H1 (cell line): ENCODE measurements around the gene NANOGP8. TPM values are rescaled to one million over a fixed set of nuclear protein-coding genes. Genes with fewer than 3 reads are reported as not detected.
A peak's percentile ranks its signal among the peaks of the same experiment; 100 is the strongest.

Experiments
- CTCF ChIA-PET: fragments of 300-600 bp; sonication (Branson Sonifier 250); formaldehyde crosslinking; loops from one replicate; lab custom pipeline; 2021; ENCODE audit not compliant: partially characterized antibody; lab: Charles Lee
- POLR2A ChIA-PET: fragments of 300-600 bp; sonication (Branson Sonifier 250); formaldehyde crosslinking; loops from one replicate; lab custom pipeline; 2021; ENCODE audit warnings: inconsistent platforms; ENCODE audit not compliant: partially characterized antibody; lab: Charles Lee
- DNase-seq, 2 experiments: peaks; one replicate each; pipeline versions ENCODE4 v3.0.0 to v3.0.0-alpha.2; 2010 to 2022; ENCODE audit warnings: low spot score in 2 of 2, low read depth in 1 of 2, mixed read lengths in 1 of 2
- FAIRE-seq: peaks from 2 replicates; lab custom pipeline; 2011; peaks lifted over from hg19 to GRCh38; lab: Jason Lieb, UNC
- H2AFZ ChIP-seq: 2 replicates; pipeline ENCODE4 v1.8.1; 2012; ENCODE audit warnings: low read length, inconsistent platforms
- H2AK5ac ChIP-seq: 2 replicates; pipeline ENCODE4 v1.6.1; 2013; ENCODE audit warnings: low read depth, low read length
- H2BK120ac ChIP-seq: replicated peaks from 2 replicates; pipeline ENCODE3; 2013; ENCODE audit warnings: low read depth, low read length, inconsistent platforms
- H2BK12ac ChIP-seq: 2 replicates; pipeline ENCODE4 v1.6.1; 2013; ENCODE audit warnings: low read depth, low read length
- H2BK15ac ChIP-seq: 2 replicates; pipeline ENCODE4 v1.6.1; 2013; ENCODE audit warnings: low read length
- H2BK20ac ChIP-seq: 2 replicates; pipeline ENCODE4 v1.6.1; 2013; ENCODE audit warnings: low read length
- H2BK5ac ChIP-seq: 2 replicates; pipeline ENCODE4 v1.6.1; 2013; ENCODE audit warnings: low read depth, low read length
- H3K14ac ChIP-seq: 2 replicates; pipeline ENCODE4 v1.6.1; 2013; ENCODE audit warnings: inconsistent platforms; ENCODE audit not compliant: insufficient read length
- H3K18ac ChIP-seq: 2 replicates; pipeline ENCODE4 v1.6.1; 2013; ENCODE audit warnings: low read length; ENCODE audit errors: extremely low read depth
- H3K23ac ChIP-seq: 2 replicates; pipeline ENCODE4 v1.6.1; 2013; ENCODE audit warnings: inconsistent platforms; ENCODE audit not compliant: insufficient read length
- H3K23me2 ChIP-seq: 2 replicates; pipeline ENCODE4 v1.6.1; 2013; ENCODE audit warnings: low read depth, low read length
- H3K27ac ChIP-seq: 2 replicates; pipeline ENCODE4 v1.6.1; 2011; ENCODE audit warnings: low read depth, low read length, inconsistent platforms
- H3K27me3 ChIP-seq, 4 experiments: replicated peaks in 1 of 4; 1 replicate in 1 of 4; 2 replicates in 3 of 4; pipeline versions ENCODE4 v1.6.1 to v1.8.1; 2011 to 2013; ENCODE audit warnings: low read length in 3 of 4, mild to moderate bottlenecking in 3 of 4, inconsistent platforms in 2 of 4, mixed read lengths in 2 of 4, moderate library complexity in 1 of 4; ENCODE audit not compliant: control insufficient read depth in 3 of 4, insufficient read depth in 3 of 4; ENCODE audit errors: extremely low read depth in 1 of 4
- H3K36me3 ChIP-seq, 4 experiments: 2 replicates each; pipeline versions ENCODE4 v1.6.1 to v1.8.1; 2011 to 2013; ENCODE audit warnings: mild to moderate bottlenecking in 4 of 4, low read length in 3 of 4, moderate library complexity in 2 of 4, control low read depth in 1 of 4, inconsistent platforms in 1 of 4; ENCODE audit not compliant: insufficient read depth in 4 of 4, control insufficient read depth in 2 of 4
- H3K4ac ChIP-seq: replicated peaks from 2 replicates; pipeline ENCODE3; 2013; ENCODE audit warnings: low read length, low read depth, mixed read lengths, inconsistent platforms; ENCODE audit not compliant: insufficient read length
- H3K4me1 ChIP-seq, 4 experiments: replicated peaks in 1 of 4; 1 replicate in 1 of 4; 2 replicates in 3 of 4; pipeline versions ENCODE4 v1.6.1 to v1.8.1; 2011 to 2013; ENCODE audit warnings: low read length in 3 of 4, inconsistent platforms in 2 of 4, mixed read lengths in 1 of 4; ENCODE audit not compliant: insufficient read depth in 4 of 4, control insufficient read depth in 3 of 4
- H3K4me2 ChIP-seq, 2 experiments: 2 replicates each; pipeline versions ENCODE4 v1.6.1 to v1.8.1; 2011 to 2013; ENCODE audit warnings: low read depth in 2 of 2, low read length in 2 of 2, control low read depth in 1 of 2, inconsistent platforms in 1 of 2, mild to moderate bottlenecking in 1 of 2; ENCODE audit not compliant: insufficient read depth in 1 of 2
- H3K4me3 ChIP-seq, 4 experiments: fragments of 200-600, 300-600 bp in 1 of 4; sonication (generic), shearing (Covaris generic), sonication (Bioruptor Twin) in 1 of 4; 2 replicates each; pipeline versions ENCODE4 v1.5.1 to v1.8.1; 2011 to 2016; ENCODE audit warnings: low read length in 4 of 4, low read depth in 3 of 4, control low read depth in 2 of 4, inconsistent platforms in 2 of 4, mild to moderate bottlenecking in 2 of 4, mixed read lengths in 1 of 4, moderate library complexity in 1 of 4; ENCODE audit not compliant: insufficient read depth in 2 of 4; ENCODE audit errors: extremely low read depth in 1 of 4
- H3K56ac ChIP-seq: replicated peaks from 2 replicates; pipeline ENCODE3; 2013; ENCODE audit warnings: low read depth, mild to moderate bottlenecking, mixed read lengths, low read length, inconsistent platforms; ENCODE audit not compliant: insufficient read length
- H3K79me1 ChIP-seq: 2 replicates; pipeline ENCODE4 v1.6.1; 2013; ENCODE audit warnings: low read depth, low read length, control low read depth
- H3K79me2 ChIP-seq, 2 experiments: 2 replicates each; pipeline versions ENCODE4 v1.6.1 to v1.8.1; 2012 to 2013; ENCODE audit warnings: low read length in 2 of 2, mild to moderate bottlenecking in 2 of 2, inconsistent platforms in 1 of 2; ENCODE audit not compliant: insufficient read depth in 2 of 2, control insufficient read depth in 1 of 2
- H3K9ac ChIP-seq, 4 experiments: replicated peaks in 1 of 4; 1 replicate in 1 of 4; 2 replicates in 3 of 4; pipeline versions ENCODE4 v1.6.1 to v1.8.1; 2011 to 2013; ENCODE audit warnings: low read depth in 3 of 4, low read length in 3 of 4, control low read depth in 2 of 4, mild to moderate bottlenecking in 2 of 4, moderate library complexity in 2 of 4, inconsistent platforms in 1 of 4; ENCODE audit errors: extremely low read depth in 1 of 4
- H3K9me3 ChIP-seq, 2 experiments: 2 replicates each; pipeline versions ENCODE4 v1.6.1 to v1.8.1; 2012 to 2013; ENCODE audit warnings: mild to moderate bottlenecking in 2 of 2, moderate library complexity in 2 of 2, control low read depth in 1 of 2, inconsistent platforms in 1 of 2, low read depth in 1 of 2, low read length in 1 of 2, mixed read lengths in 1 of 2; ENCODE audit not compliant: insufficient read depth in 2 of 2
- H4K20me1 ChIP-seq, 2 experiments: replicated peaks in 1 of 2; 2 replicates each; pipeline versions ENCODE3 to v1.8.1; 2011 to 2013; ENCODE audit warnings: inconsistent platforms in 2 of 2, low read length in 2 of 2, mild to moderate bottlenecking in 1 of 2; ENCODE audit not compliant: insufficient read depth in 2 of 2, control insufficient read depth in 1 of 2
- H4K5ac ChIP-seq: 2 replicates; pipeline ENCODE4 v1.6.1; 2013; ENCODE audit warnings: low read length, low read depth, mixed read lengths, inconsistent platforms; ENCODE audit not compliant: insufficient read length
- H4K8ac ChIP-seq: 2 replicates; pipeline ENCODE4 v1.8.0; 2013; ENCODE audit warnings: mild to moderate bottlenecking, moderate library complexity, low read length, inconsistent platforms; ENCODE audit not compliant: insufficient read depth; ENCODE audit errors: extremely low read depth
- H4K91ac ChIP-seq: replicated peaks from 2 replicates; pipeline ENCODE3; 2013; ENCODE audit warnings: low read length, mixed read lengths, inconsistent platforms; ENCODE audit not compliant: insufficient read length
- TBP ChIP-seq: IDR thresholded peaks from 2 replicates; pipeline ENCODE4 v1.6.1; 2011; ENCODE audit warnings: low read depth, low read length, improper control_type of control experiment
- WGBS, 2 experiments: shearing (Covaris generic) in 1 of 2; methylation state at CpG; one replicate each; pipeline versions ENCODE4 v1.1.6 to v1.1.7; 2013 to 2015; ENCODE audit warnings: low lambda C conversion rate in 2 of 2, mixed read lengths in 2 of 2, inconsistent platforms in 1 of 2, low coverage in 1 of 2, missing lambda C conversion rate in 1 of 2; ENCODE audit not compliant: insufficient replicate concordance in 2 of 2, insufficient coverage in 1 of 2, insufficient read length in 1 of 2; ENCODE audit errors: extremely low coverage in 1 of 2, missing lambda C conversion rate in 1 of 2; 5-methylcytosine and 5-hydroxymethylcytosine counted together
- polyA plus RNA-seq, 7 experiments: library from polyadenylated mRNA; depleted of rRNA in 3 of 7; stranded (reverse) in 5 of 7; unstranded in 2 of 7; fragments of >200 nt in 5 of 7; fragments of 200-250 nt in 2 of 7; gene quantifications; 1 replicate in 5 of 7; 2 replicates in 1 of 7; 4 replicates in 1 of 7; pipeline versions ENCODE4 v1.2.1 to v1.2.3, GENCODE V29; 2011 to 2013; ENCODE audit warnings: missing spikeins in 2 of 7, mixed read lengths in 2 of 7
- total RNA-seq: library from RNA; stranded (reverse); fragmentation: NEBNext Ultra II Directional; extraction: Animal tissue kit (Norgen Biotek cat#: 25700); gene quantifications from 2 replicates; pipeline ENCODE4 v1.2.1, GENCODE V29; 2021

Gene NANOGP8
- total and polyA plus RNA-seq, 2 of the 8 experiments (the other 6 are each of a cell fraction or from before 2014, with no cell fraction given) = 23.3 to 40.6 TPM

GRCh38 chr15:35060591-35060990 lies 24.5 kb downstream of the NANOGP8 start:
- Histone ChIP-seq H3K9ac (no peak overlapping the region), H3K9me3 (no peaks in the 10 kb centered on the region), H2AK5ac (no peak overlapping the region), H3K36me3 (no peaks in the 10 kb centered on the region), H3K4me3 (no peak overlapping the region), H3K27me3 (no peaks in the 10 kb centered on the region), H4K20me1 (no peaks in the 10 kb centered on the region), H3K56ac (no peak overlapping the region), H3K14ac (no peak overlapping the region), H4K91ac (no peak overlapping the region), H3K4ac (no peak overlapping the region), H4K5ac (peak overlapping the region; percentile 42), H3K23ac (no peak overlapping the region), H2BK120ac (no peak overlapping the region), H3K4me2 (no peak overlapping the region; a peak in 1 of 4 replicates), H3K4me1 (peaks cover 3 to 19% (median 13%) of the 10 kb centered on the region in 4 experiments; a peak in 5 of 7 replicates), H3K23me2 (no peaks in the 10 kb centered on the region), H3K18ac (peak overlapping the region; percentile 53; the same call in 1 of the 2 replicates), H4K8ac (no peak overlapping the region), H2BK5ac (peak overlapping the region; percentile 22; the same call in 1 of the 2 replicates), H2BK15ac (no peak overlapping the region), H3K27ac (no peak overlapping the region), H2BK12ac (0 out of 2 replicates have a peak overlapping the region, but pooled peaks have one; percentile 42), H3K79me2 (no peaks in the 10 kb centered on the region), H2BK20ac (no peak overlapping the region), H3K79me1 (no peaks in the 10 kb centered on the region), H2AFZ (no peak overlapping the region)
- ChIA-PET POLR2A (interaction anchor here (1.1 to 1.9 kb wide), 2 partner anchors 10 to 41 kb away, joined by 5 read pairs; no protein-coding TSS in a partner anchor), CTCF (interaction anchor here (0.6 to 2.4 kb wide), 5 partner anchors 9 to 849 kb away, joined by 3 to 9 read pairs (median 5); no protein-coding TSS in a partner anchor)
- TF ChIP-seq TBP = no peak
- FAIRE-seq (no peak), DNase-seq (no peak)
- WGBS, 2 experiments = 89% methylated on average over 4 of the region's 4 CpGs; no CpG with 5 or more reads in 1 of the 2 experiments
